ENCODE results near the gene SP3. TPM values are rescaled to one million over a fixed set of nuclear protein-coding genes. Genes with fewer than 3 reads are reported as not detected.

SP3 gene
- total RNA-seq, 2 donors from 2014 or later: 89.5 to 99.5 TPM

DNA sequence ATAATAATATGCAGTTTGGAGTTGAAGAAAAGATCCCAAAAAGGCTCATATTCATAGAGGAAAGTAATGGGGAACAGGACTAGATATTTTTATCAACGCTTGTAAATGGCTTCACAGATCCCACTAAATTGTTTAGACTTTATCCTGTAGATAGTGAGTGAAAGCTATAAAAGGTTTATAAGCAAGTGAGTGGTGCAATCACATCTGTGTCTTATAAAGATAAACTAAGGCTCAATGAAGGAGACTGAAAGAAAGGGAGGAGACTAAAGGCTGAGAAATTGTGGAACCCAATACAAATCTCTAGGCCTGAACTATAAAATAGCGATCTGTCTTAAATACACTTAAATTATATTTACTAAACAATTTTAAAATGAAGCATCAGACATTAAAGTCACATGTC is 7.7 kb downstream of the SP3 start:
- ATAC-seq (no peak), DNase-seq (ENCODE audit: low spot score) (no peak)
- H3K27ac Mint-ChIP-seq: peak overlapping the region; percentile 36 to 78
- H3K36me3 Mint-ChIP-seq: peaks cover 34% of the 10 kb centered on the region
- no peaks in the 10 kb centered on the region for H3K9me3 Mint-ChIP-seq
- H3K27me3 Mint-ChIP-seq: no peaks in the 10 kb centered on the region
- peaks cover 71 to 84% of the 10 kb centered on the region in 2 donors for H3K4me1 Mint-ChIP-seq (ENCODE audit: low read depth in 2 of 2)
- H3K4me3 Mint-ChIP-seq: peak overlapping the region; percentile 36

DNA sequence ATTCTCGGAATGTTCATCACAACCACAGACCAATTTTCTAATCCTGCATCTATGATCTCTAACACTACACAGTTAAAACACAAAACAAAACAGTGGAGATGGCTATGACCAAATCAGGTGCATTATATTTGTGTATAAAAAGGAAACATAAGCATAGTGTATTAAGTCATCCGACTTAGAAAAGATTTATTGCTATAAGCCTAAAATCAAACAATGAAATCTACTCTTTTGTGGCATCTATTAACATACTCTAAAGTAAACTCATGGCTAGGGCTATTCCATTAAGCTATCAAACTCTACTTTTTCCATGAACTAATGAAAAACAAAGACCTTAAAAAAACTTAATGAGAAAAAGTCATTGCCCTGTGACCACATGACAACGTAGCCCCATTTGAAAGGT is 8.7 kb downstream of the SP3 start:
- Mint-ChIP-seq H3K27me3 (no peaks in the 10 kb centered on the region), H3K4me3 (no peak overlapping the region), H3K36me3 (peaks cover 32% of the 10 kb centered on the region), H3K27ac (peak overlapping the region in 1 of 2 donors; percentile 36), H3K4me1 (ENCODE audit: low read depth in 2 of 2) (peaks cover 75 to 85% of the 10 kb centered on the region in 2 donors), H3K9me3 (no peaks in the 10 kb centered on the region)
- no peak for ATAC-seq
- no peak for DNase-seq (ENCODE audit: low spot score)

DNA sequence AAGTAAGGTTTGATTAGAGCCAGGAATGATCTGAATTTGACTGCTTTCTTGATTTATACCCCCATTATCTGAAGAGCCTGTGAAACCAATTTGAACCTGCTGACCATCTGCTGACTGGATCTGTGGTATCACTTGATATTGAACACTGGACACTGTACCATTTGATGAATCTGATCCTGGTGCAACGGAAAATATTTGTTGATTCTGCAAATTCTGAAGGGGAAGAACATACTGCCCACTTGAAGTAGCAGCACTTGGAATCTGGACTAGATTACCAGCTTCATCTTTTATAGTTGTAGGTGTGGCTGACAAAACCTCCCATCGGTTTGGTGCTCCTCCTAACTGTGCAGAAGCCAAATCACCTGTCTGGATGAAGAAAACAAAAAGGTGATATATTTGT is 9.3 kb downstream of the SP3 start:
- Mint-ChIP-seq H3K9me3 (no peaks in the 10 kb centered on the region), H3K4me3 (no peak overlapping the region), H3K27ac (peak overlapping the region in 1 of 2 donors; percentile 24)

DNA sequence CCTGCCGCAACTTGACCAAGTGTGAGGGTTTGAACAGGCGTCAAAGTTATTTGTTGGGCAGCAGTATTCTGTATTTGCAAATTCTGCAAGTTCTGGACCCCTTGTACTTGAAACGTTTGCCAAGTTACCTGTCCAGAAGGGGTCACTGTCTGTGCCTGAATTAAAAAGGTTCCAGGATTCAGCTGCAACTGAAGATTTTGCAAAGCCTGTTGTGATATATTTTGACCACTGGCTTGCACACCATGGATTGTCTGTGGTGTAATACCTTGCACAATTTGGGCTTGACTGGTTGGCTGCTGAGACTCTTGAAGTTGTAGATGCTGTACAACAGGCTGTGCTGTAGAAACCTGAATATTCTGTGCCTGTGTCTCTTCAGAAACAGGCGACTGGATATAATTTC is 10.2 kb downstream of the SP3 start:
- ATAC-seq (peak in 1 of 2 donors; percentile 55), DNase-seq (ENCODE audit: low spot score) (no peak)
- H3K36me3 Mint-ChIP-seq: peaks cover 32% of the 10 kb centered on the region
- peaks cover 66 to 87% of the 10 kb centered on the region in 2 donors for H3K4me1 Mint-ChIP-seq (ENCODE audit: low read depth in 2 of 2)
- H3K27ac Mint-ChIP-seq: peak overlapping the region in 1 of 2 donors; percentile 24
- no peaks in the 10 kb centered on the region for H3K9me3 Mint-ChIP-seq
- no peak overlapping the region for H3K4me3 Mint-ChIP-seq
- no peaks in the 10 kb centered on the region for H3K27me3 Mint-ChIP-seq

More for the DNA sequence above, 9.3 kb downstream of the SP3 start:
- no peak for ATAC-seq
- Mint-ChIP-seq H3K36me3 (peaks cover 32% of the 10 kb centered on the region), H3K27me3 (no peaks in the 10 kb centered on the region), H3K4me1 (ENCODE audit: low read depth in 2 of 2) (peaks cover 71 to 86% of the 10 kb centered on the region in 2 donors)
- DNase-seq (ENCODE audit: low spot score): no peak

DNA sequence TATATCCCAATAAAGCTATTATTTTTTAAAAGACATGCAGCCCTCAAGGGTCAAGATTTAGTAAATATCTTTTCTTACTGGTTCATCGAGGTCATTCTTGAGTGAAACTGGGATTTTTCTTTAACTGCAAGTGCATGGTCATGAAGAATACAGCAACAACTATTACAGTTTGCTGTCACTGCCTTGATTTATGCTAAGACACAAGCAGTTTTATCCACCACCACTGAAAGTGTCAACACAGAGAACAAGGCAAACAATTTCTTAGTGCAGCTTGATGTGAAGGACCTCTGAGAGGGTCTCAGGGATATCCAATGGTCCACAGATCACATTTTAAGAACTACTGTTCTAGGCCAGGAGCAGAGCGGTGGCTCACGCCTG is 12.1 kb downstream of the SP3 start:
- H3K4me3 Mint-ChIP-seq: peak overlapping the region; percentile 29
- peaks cover 32% of the 10 kb centered on the region for H3K36me3 Mint-ChIP-seq

DNA sequence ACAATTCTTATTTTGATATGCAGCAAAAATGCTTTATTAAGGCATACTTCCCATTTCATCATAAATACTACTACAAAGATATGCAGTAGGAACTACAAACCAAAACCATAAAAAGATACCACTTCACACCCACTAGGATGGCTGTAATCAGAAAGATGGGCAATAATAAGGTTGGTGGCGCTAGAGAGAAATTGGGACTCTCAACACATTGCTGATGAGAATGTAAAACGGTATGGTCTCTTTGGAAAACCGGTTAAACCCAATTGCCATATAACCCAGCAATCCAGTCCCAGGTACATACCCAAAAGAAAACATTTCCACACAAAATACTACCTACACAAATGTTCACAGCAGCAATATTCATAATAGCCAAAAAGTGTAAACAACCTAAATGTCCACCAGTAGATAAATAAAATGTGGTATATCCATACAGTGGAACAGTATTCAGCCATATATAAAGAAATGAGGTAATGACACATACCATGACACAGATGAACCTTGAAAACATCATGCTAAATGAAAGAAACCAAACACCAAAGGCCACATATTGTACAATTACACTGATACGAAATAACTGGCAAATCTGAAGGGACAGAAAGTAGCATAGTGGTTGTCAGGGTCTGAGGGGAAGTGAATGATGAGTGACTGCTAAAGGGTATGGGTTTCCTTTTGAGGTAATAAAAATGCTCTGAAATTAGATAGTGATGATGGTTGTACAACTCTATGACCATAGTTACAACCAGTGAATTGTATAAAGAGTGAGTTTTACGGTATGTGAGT is 12.7 kb downstream of the SP3 start:
- ATAC-seq (peak in 1 of 2 donors; percentile 80), DNase-seq (ENCODE audit: low spot score) (no peak)
- no peaks in the 10 kb centered on the region for H3K9me3 Mint-ChIP-seq
- H3K4me1 Mint-ChIP-seq (ENCODE audit: low read depth in 2 of 2): peaks cover 62 to 82% of the 10 kb centered on the region in 2 donors
- peak overlapping the region; percentile 29 for H3K4me3 Mint-ChIP-seq
- H3K36me3 Mint-ChIP-seq: peaks cover 34% of the 10 kb centered on the region
- peak overlapping the region; percentile 38 to 77 for H3K27ac Mint-ChIP-seq
- H3K27me3 Mint-ChIP-seq: no peaks in the 10 kb centered on the region

More for the DNA sequence above, 12.1 kb downstream of the SP3 start:
- Mint-ChIP-seq H3K4me1 (ENCODE audit: low read depth in 2 of 2) (peaks cover 59 to 81% of the 10 kb centered on the region in 2 donors), H3K27me3 (no peaks in the 10 kb centered on the region), H3K9me3 (no peaks in the 10 kb centered on the region), H3K27ac (peak overlapping the region; percentile 38 to 65)
- DNase-seq (ENCODE audit: low spot score) (no peak), ATAC-seq (no peak)

DNA sequence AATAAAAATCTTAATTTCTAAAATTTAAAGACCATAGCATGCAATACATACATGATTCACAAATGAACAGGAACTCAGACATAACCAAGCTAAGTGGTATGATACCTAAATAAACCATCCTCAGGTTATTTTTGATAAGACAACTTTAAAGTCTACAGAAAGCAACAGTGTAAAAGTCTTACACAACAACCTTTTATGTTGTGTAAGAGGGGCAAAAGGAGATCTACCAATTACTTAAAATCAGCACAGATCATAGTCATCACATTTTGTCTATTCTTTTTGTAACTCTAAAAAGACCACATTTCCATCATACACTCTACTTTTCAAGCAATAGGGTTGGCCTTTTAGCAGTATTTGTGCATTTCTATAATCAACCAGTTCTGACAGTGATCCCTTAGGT is 16.3 kb downstream of the SP3 start:
- ATAC-seq: no peak
- H3K27me3 Mint-ChIP-seq: no peaks in the 10 kb centered on the region
- peaks cover 20% of the 10 kb centered on the region for H3K36me3 Mint-ChIP-seq
- no peaks in the 10 kb centered on the region for H3K9me3 Mint-ChIP-seq
- H3K4me3 Mint-ChIP-seq: no peak overlapping the region
- no peak for DNase-seq (ENCODE audit: low spot score)
- peaks cover 45 to 73% of the 10 kb centered on the region in 2 donors for H3K4me1 Mint-ChIP-seq (ENCODE audit: low read depth in 2 of 2)
- peak overlapping the region in 1 of 2 donors; percentile 29 for H3K27ac Mint-ChIP-seq

DNA sequence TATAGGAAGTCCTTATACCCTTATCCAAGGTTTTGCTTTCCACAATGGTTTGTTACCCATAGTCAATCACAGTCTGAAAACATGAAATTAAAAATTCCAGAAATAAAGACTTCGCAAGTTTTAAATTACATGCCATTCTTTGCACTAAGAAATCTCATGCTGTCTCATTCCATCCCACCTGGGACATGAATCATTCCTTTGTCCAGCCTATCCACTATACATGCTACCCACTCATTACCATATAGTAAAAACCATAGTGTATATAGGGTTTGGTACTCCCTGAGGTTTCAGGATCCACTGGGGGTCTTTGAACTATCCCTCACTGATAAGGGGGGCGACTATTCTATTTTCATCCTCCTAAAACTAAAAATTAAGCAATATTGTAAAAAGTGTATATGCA is 17.0 kb downstream of the SP3 start:
- peaks cover 50 to 77% of the 10 kb centered on the region in 2 donors for H3K4me1 Mint-ChIP-seq (ENCODE audit: low read depth in 2 of 2)
- peaks cover 23% of the 10 kb centered on the region for H3K36me3 Mint-ChIP-seq
- H3K4me3 Mint-ChIP-seq: no peak overlapping the region
- H3K9me3 Mint-ChIP-seq: no peaks in the 10 kb centered on the region
- H3K27me3 Mint-ChIP-seq: no peaks in the 10 kb centered on the region
- no peak overlapping the region for H3K27ac Mint-ChIP-seq
- no peak for DNase-seq (ENCODE audit: low spot score)
- ATAC-seq: no peak

DNA sequence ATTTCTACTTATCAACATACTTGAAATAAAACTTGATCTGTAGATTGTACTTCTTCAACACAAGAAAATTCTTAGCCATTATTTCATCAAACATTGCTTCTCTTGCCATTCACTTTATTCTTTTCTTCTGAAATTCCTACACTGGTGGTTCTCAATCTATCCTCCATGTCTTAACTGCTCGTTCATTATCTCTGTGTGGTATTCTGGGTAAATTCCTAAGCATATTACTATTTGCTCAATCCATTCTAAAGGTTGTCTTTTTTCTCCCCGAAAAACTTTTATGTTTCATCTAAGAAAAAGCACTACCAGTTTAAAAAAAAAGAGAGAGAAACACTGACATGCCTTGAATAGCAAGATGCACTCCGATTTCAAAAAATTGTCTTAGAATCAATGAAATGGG is 18.0 kb downstream of the SP3 start:
- Mint-ChIP-seq H3K4me1 (ENCODE audit: low read depth in 2 of 2) (peaks cover 47 to 76% of the 10 kb centered on the region in 2 donors), H3K9me3 (no peaks in the 10 kb centered on the region), H3K27me3 (no peaks in the 10 kb centered on the region), H3K4me3 (no peak overlapping the region), H3K36me3 (peaks cover 15% of the 10 kb centered on the region), H3K27ac (peak overlapping the region; percentile 15 to 16)
- DNase-seq (ENCODE audit: low spot score) (no peak), ATAC-seq (no peak)

DNA sequence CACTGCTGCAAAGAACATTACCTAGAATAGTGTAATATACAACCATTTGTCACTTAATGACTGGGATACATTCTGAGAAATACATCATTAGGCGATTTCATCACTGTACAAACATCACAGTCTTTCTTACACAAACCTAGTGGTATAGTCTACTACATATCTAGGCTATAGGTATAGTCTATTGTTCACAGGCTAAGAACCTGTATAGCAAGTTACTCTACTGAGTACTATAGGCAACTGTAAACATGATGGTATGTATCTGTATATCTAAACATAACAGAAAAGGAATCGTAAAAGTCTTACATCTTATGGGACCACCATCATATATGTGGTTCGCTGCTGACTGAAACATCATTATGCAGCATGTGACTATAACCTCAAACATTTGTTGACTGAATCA is 21.4 kb downstream of the SP3 start:
- Mint-ChIP-seq H3K9me3 (no peaks in the 10 kb centered on the region), H3K4me3 (peak overlapping the region; percentile 48), H3K27ac (peak overlapping the region; percentile 56 to 64), H3K36me3 (peaks cover 18% of the 10 kb centered on the region), H3K27me3 (no peaks in the 10 kb centered on the region), H3K4me1 (ENCODE audit: low read depth in 2 of 2) (peaks cover 51 to 75% of the 10 kb centered on the region in 2 donors)
- ATAC-seq (no peak), DNase-seq (ENCODE audit: low spot score) (no peak)

DNA sequence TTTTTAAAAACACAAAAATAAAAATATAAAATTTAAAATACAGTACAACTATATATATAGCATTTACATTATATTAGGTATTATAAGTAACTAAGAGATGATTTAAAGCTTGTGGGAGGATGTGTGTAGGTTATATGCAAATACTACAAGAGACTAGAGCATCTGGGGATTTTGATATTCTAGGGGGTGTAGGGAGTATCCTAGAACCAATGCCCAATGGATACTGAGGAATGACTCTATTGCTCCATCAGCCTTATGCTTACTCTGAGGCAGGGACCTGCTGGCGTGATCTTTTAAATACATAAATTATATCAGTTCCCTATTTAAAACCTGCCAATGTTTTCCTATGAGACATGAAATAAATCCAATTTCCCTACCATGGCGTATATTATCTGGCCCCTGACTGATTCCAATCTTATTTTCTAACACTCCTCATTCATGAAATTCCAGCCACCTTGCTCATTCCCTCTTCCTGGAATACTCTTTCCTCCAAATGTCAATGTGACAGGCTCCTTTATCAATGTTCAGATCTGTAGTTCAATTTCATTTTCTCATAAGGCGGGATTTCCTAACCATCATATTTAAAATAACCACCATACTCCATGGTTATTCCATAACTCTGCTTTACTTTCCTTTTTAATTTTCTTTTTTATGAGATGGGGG is 22.2 kb downstream of the SP3 start:
- Mint-ChIP-seq H3K36me3 (peaks cover 18% of the 10 kb centered on the region), H3K9me3 (no peaks in the 10 kb centered on the region), H3K27ac (peak overlapping the region; percentile 56 to 64), H3K27me3 (no peaks in the 10 kb centered on the region), H3K4me1 (ENCODE audit: low read depth in 2 of 2) (peaks cover 55 to 79% of the 10 kb centered on the region in 2 donors), H3K4me3 (peak overlapping the region; percentile 48)
- DNase-seq (ENCODE audit: low spot score): no peak
- ATAC-seq: no peak

DNA sequence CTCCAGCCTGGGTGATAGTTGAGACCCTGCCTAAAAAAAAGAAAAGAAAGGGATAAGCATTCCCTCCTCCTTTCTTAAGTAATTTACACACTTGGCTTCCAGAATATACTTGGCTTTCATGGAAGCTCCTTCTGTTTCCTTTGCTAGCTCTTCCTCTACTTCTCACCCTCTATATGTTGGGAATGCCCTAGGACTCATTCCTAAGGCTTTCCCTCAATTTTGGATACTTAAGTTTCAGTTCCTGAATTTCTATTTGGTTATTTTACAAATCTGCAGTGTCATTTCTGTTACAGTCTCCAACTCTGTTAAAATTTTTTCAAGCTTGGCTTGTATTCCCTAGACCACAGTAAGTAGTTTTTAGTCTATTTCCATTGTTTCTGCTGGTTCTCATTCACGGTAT is 23.6 kb downstream of the SP3 start:
- peaks cover 46 to 66% of the 10 kb centered on the region in 2 donors for H3K4me1 Mint-ChIP-seq (ENCODE audit: low read depth in 2 of 2)
- ATAC-seq (no peak), DNase-seq (ENCODE audit: low spot score) (no peak)
- no peaks in the 10 kb centered on the region for H3K9me3 Mint-ChIP-seq
- no peaks in the 10 kb centered on the region for H3K27me3 Mint-ChIP-seq
- H3K36me3 Mint-ChIP-seq: peaks cover 10% of the 10 kb centered on the region
- peak overlapping the region; percentile 30 for H3K4me3 Mint-ChIP-seq
- peak overlapping the region; percentile 46 to 56 for H3K27ac Mint-ChIP-seq

DNA sequence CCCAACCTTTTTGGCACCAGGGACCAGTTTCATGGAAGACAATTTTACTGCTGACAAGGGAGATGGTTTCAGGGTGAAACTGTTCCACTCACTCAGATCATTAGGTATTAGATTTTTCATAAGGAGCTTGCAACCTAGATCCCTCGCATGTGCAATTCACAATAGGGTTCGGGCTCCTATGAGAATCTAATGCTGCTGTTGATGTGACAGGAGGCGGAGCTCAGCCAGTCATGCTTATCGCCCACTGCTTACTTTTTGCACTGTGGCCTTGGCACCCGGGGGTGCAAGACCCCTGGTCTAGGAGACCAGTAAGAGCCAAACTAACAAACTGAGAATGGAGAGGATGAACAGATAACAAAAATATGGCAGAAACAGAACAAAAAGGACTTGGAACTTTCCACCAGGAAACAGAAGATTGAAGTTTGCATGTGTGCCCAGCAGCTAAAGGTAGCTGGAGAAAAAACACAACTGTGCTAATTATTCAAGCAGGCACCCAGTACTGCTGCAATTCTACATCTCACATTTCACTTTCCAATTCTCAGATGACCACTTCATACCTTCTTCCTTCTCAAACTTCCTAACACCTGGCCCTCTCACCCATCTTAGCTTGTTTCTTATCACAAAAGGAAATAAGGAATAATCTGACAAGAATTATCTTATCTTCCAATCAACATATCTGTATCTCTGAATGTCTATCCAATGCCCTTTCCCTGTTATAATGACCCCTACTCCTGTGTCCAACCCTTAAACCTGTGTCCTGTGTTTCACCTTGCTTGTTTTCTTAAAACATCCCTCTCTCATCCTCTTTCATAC is 24.8 kb downstream of the SP3 start:
- Mint-ChIP-seq H3K36me3 (peaks cover 10% of the 10 kb centered on the region), H3K4me1 (ENCODE audit: low read depth in 2 of 2) (peaks cover 44 to 60% of the 10 kb centered on the region in 2 donors), H3K9me3 (no peaks in the 10 kb centered on the region), H3K27me3 (no peaks in the 10 kb centered on the region), H3K27ac (peak overlapping the region; percentile 7 to 46), H3K4me3 (peak overlapping the region; percentile 37)
- ATAC-seq (no peak), DNase-seq (ENCODE audit: low spot score) (no peak)

Measured in natural killer cell treated with Interleukin-12 subunit alpha and Interleukin-12 subunit beta and Interleukin-15 and Interleukin-18, amount 100 ng/mL, for 72 hours (primary cell).